Keratinocyte (primary cell): ENCODE results near the gene ALDH9A1.

Source experiments
- CTCF ChIP-seq, 3 experiments: IDR thresholded peaks in 1 of 3; conservative IDR thresholded peaks in 1 of 3; optimal IDR thresholded peaks in 1 of 3; 2 replicates in 2 of 3; 3 replicates in 1 of 3; pipeline versions ENCODE3 to v1.5.1; 2011; ENCODE audit warnings: low read length in 3 of 3, mild to moderate bottlenecking in 3 of 3, moderate library complexity in 2 of 3, control low read depth in 1 of 3, inconsistent platforms in 1 of 3; ENCODE audit not compliant: insufficient read depth in 2 of 3; ENCODE audit errors: extremely low read depth in 1 of 3
- EZH2 ChIP-seq: IDR thresholded peaks from one replicate; pipeline ENCODE4 v1.6.1; 2012; ENCODE audit warnings: inconsistent platforms, mild to moderate bottlenecking, low read length, moderate library complexity

- TF ChIP-seq CTCF (optimal IDR thresholded peaks at IDR 0.05 in 1 of 3, IDR thresholded peaks at IDR 0.05 in 1 of 3, conservative IDR thresholded peaks at IDR 0.05 in 1 of 3; ENCODE audit: extremely low read depth in 1 of 3, insufficient read depth in 2 of 3, low read length in 3 of 3) (no peak), EZH2 (no peak)
These were observed 73.9 kb downstream of the ALDH9A1 start for GRCh38 chr1:165624441-165624840.
